Breast epithelium (tissue), 3 donors: ENCODE measurements around the gene SLCO4A1.

ENCODE experiments used
- POLR2A ChIP-seq: fragments of 450-650 bp; IDR thresholded peaks from one replicate; pipeline ENCODE4 v1.6.1; 2016; ENCODE audit warnings: antibody characterized with exemption, mild to moderate bottlenecking, moderate library complexity
- POLR2AphosphoS5 ChIP-seq, 3 donors: sonication (generic); formaldehyde crosslinking; IDR thresholded peaks; one replicate each; pipeline ENCODE4 v1.6.1; 2017; ENCODE audit warnings: antibody characterized with exemption in 3 of 3
- TF ChIP-seq, protein P1 (sequence below), 3 donors: fragments of 450-650 bp; IDR thresholded peaks; one replicate each; pipeline ENCODE4 v1.5.1; 2016 to 2017; ENCODE audit warnings: antibody characterized with exemption in 3 of 3, mild to moderate bottlenecking in 3 of 3, moderate library complexity in 3 of 3

DNA sequence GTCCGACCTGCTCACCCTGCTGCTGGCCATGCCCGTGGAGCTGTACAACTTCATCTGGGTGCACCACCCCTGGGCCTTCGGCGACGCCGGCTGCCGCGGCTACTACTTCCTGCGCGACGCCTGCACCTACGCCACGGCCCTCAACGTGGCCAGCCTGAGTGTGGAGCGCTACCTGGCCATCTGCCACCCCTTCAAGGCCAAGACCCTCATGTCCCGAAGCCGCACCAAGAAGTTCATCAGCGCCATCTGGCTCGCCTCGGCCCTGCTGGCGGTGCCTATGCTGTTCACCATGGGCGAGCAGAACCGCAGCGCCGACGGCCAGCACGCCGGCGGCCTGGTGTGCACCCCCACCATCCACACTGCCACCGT lies 67.2 kb downstream of the SLCO4A1 start:
- TF ChIP-seq, protein P1, sequence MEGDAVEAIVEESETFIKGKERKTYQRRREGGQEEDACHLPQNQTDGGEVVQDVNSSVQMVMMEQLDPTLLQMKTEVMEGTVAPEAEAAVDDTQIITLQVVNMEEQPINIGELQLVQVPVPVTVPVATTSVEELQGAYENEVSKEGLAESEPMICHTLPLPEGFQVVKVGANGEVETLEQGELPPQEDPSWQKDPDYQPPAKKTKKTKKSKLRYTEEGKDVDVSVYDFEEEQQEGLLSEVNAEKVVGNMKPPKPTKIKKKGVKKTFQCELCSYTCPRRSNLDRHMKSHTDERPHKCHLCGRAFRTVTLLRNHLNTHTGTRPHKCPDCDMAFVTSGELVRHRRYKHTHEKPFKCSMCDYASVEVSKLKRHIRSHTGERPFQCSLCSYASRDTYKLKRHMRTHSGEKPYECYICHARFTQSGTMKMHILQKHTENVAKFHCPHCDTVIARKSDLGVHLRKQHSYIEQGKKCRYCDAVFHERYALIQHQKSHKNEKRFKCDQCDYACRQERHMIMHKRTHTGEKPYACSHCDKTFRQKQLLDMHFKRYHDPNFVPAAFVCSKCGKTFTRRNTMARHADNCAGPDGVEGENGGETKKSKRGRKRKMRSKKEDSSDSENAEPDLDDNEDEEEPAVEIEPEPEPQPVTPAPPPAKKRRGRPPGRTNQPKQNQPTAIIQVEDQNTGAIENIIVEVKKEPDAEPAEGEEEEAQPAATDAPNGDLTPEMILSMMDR (IDR thresholded peaks at IDR 0.05), result no peak
- TF ChIP-seq POLR2A, result no peak
- no peak for TF ChIP-seq POLR2AphosphoS5 (IDR thresholded peaks at IDR 0.05)
